ENCODE results near the gene PIBF1.
"Not testable (repeated sequence)": the region's sequence is repeated elsewhere in the genome, so short reads cannot be mapped to it uniquely, and the experiment has no call there.

The PIBF1 gene

GRCh38 chr13:72781451-72782439 is at the start of gene PIBF1, which contains the start of gene DIS3:
PIBF1 (plus strand) TSS chr13:72782133; CDS start chr13:72783470, 1,337 bp downstream.
DIS3 (minus strand) TSS chr13:72781900; CDS start chr13:72781832, 68 bp downstream.
- DNase-seq = peak; percentile 91

GRCh38 chr13:72737033-72737432 is 44.9 kb upstream of the PIBF1 start:
- no peak for DNase-seq

GRCh38 chr13:72740015-72740414 is 41.9 kb upstream of the PIBF1 start:
- no peak for DNase-seq

- no peak for DNase-seq
Measured at GRCh38 chr13:72745260-72745659, 36.7 kb upstream of the PIBF1 start.

GRCh38 chr13:72751220-72751619 is 30.7 kb upstream of the PIBF1 start:
- no peak for DNase-seq

- DNase-seq = no peak
Measured at GRCh38 chr13:72754111-72754510, 27.8 kb upstream of the PIBF1 start.

- DNase-seq = no peak
Measured at GRCh38 chr13:72757792-72758535, 24.0 kb upstream of the PIBF1 start.

GRCh38 chr13:72760189-72760588 is 21.7 kb upstream of the PIBF1 start:
- DNase-seq = no peak

- DNase-seq = no peak
Measured at GRCh38 chr13:72763411-72763810, 18.5 kb upstream of the PIBF1 start.

- no peak for DNase-seq
Measured at GRCh38 chr13:72774019-72774418, 7.9 kb upstream of the PIBF1 start.

- DNase-seq = no peak
Measured at GRCh38 chr13:72782717-72783116, 784 bp downstream of the PIBF1 start.

- not testable (repeated sequence) for DNase-seq
Measured at GRCh38 chr13:72784679-72785078, 2.7 kb downstream of the PIBF1 start.

- DNase-seq = no peak
Measured at GRCh38 chr13:72788831-72789230, 6.9 kb downstream of the PIBF1 start.

GRCh38 chr13:72792640-72793039 is 10.7 kb downstream of the PIBF1 start:
- DNase-seq = no peak

GRCh38 chr13:72798817-72799216 is 16.9 kb downstream of the PIBF1 start:
- no peak for DNase-seq

GRCh38 chr13:72804301-72804700 is 22.4 kb downstream of the PIBF1 start:
- DNase-seq = no peak

- DNase-seq = no peak
Measured at GRCh38 chr13:72805676-72806346, 23.9 kb downstream of the PIBF1 start.

- DNase-seq = not testable (repeated sequence)
Measured at GRCh38 chr13:72806514-72806913, 24.6 kb downstream of the PIBF1 start.

GRCh38 chr13:72808917-72809500 is 27.1 kb downstream of the PIBF1 start:
- no peak for DNase-seq

GRCh38 chr13:72820156-72820897 is 38.4 kb downstream of the PIBF1 start:
- DNase-seq = no peak

GRCh38 chr13:72820898-72821279 is 39.0 kb downstream of the PIBF1 start:
- no peak for DNase-seq

- DNase-seq = no peak
Measured at GRCh38 chr13:72823081-72823480, 41.1 kb downstream of the PIBF1 start.
